ENCODE measurements around the gene MEF2C. TPM values are rescaled to one million over a fixed set of nuclear protein-coding genes. Genes with fewer than 3 reads are reported as not detected.

The MEF2C gene
- total RNA-seq, 2 experiments from 2014 or later, result 0.60 to 0.87 TPM

DNA sequence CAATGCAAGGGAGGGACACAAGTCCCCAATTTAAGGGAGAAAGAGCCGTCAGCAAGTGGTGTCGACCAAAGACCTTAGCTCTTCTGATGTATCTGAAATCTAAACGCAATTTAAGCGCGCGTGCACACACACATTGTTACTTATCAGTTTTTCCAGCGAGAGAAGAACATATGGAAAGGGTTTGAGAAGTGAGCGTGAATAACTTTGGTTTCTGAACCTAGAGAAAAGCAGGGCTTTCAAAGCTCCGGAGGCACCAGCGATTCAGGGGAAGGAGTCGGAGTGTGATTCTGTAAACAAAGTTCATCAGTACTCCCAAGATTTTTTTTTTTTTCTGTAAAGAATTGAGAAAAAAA, 191.8 kb downstream of the MEF2C start:
- ATAC-seq (ENCODE audit: poor library complexity), result no peak
- peaks cover 24% of the 10 kb centered on the region for H3K4me1 ChIP-seq (ENCODE audit: insufficient read depth, low read length)
- POLR2A ChIA-PET, result interaction anchor here (1.1 to 1.8 kb wide), 3 partner anchors 10 to 912 kb away, joined by 3 to 5 read pairs (median 5); no protein-coding TSS in a partner anchor
- no peak overlapping the region for H3K4me3 ChIP-seq (ENCODE audit: low read length)
- TF ChIP-seq CTCF (IDR thresholded peaks at IDR 0.05), result peak; percentile 35
- H3K27ac ChIP-seq (ENCODE audit: low read depth in 1 of 2, low read length in 2 of 2), result no peak overlapping the region
- H3K36me3 Mint-ChIP-seq (ENCODE audit: low read depth), result no peaks in the 10 kb centered on the region
- peaks cover 1% of the 10 kb centered on the region for H3K9me3 Mint-ChIP-seq
- peaks cover 28% of the 10 kb centered on the region for H3K4me1 Mint-ChIP-seq (ENCODE audit: low read depth)
- H3K27me3 ChIP-seq (ENCODE audit: control insufficient read depth in 1 of 2, insufficient read depth in 2 of 2, low read length in 2 of 2), result peaks cover 85 to 98% of the 10 kb centered on the region in 2 experiments
- H3K27ac Mint-ChIP-seq, result peak overlapping the region; percentile 9
- H3K27me3 Mint-ChIP-seq, result peaks cover 96% of the 10 kb centered on the region
- H3K36me3 ChIP-seq (ENCODE audit: insufficient read depth, low read length), result no peaks in the 10 kb centered on the region
- no peak for DNase-seq
- CTCF ChIA-PET, result interaction anchor here (0.7 to 2.5 kb wide), 13 partner anchors 10 to 1719 kb away, joined by 3 to 20 read pairs (median 5); partner anchors contain the start of gene CETN3
- peak overlapping the region; percentile 71 for H3K4me3 Mint-ChIP-seq
- peaks cover 8 to 32% of the 10 kb centered on the region in 2 experiments for H3K9me3 ChIP-seq (ENCODE audit: control insufficient read depth in 1 of 2, insufficient read depth in 1 of 2, low read length in 2 of 2)
- intact Hi-C loops (cut with DNase I, micrococcal nuclease), result loop anchor here (1.0 to 10.0 kb wide), 4 partner anchors 910 to 1806 kb away; no protein-coding TSS in a partner anchor

DNA sequence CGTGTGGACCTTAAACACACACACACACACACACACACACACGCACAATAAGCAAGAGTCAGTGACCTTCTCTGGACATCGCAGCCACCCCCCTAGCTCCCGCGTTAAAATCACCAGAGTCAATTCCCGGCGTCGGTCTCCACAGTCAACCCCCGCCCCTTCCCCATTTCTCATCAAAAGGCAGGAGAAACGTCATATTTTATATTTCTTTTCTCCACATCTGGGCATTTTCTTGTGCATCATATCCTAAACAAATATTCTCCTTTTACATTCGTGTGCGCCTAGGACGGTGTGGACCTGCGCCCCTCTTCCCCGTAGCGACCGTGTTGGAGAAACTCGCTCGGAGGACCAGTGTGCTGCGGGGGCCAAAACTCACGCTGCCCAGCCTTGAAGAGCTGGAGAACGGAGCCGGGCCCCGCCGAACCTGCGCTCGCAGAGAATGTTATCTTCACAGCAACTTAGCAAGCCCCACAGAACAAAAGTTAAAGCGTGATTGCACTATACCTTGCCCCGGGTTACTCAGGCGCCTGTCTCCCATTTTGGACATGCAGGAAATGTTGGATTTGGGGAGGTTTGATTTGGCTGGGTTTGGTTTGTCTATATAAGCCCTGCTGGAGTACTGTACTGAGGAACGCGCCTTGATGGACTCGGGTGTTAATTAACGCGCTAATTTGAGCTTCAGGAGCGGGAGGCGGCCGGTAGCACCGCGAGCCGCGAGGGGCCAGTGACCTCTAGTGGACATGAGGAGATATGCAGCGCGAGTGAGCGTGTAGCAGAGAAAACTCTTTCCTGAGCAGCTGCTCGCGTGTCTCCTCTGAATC, 192.4 kb downstream of the MEF2C start:
- POLR2A ChIA-PET, result interaction anchor here (1.1 to 1.8 kb wide), 3 partner anchors 10 to 912 kb away, joined by 3 to 5 read pairs (median 5); no protein-coding TSS in a partner anchor
- H3K9me3 ChIP-seq (ENCODE audit: control insufficient read depth in 1 of 2, insufficient read depth in 1 of 2, low read length in 2 of 2), result peaks cover 14 to 32% of the 10 kb centered on the region in 2 experiments
- peak overlapping the region; percentile 9 for H3K27ac Mint-ChIP-seq
- H3K27ac ChIP-seq (ENCODE audit: low read depth in 1 of 2, low read length in 2 of 2), result no peak overlapping the region
- H3K4me3 Mint-ChIP-seq, result peak overlapping the region; percentile 71
- intact Hi-C loops (cut with DNase I, micrococcal nuclease), result loop anchor here (1.0 to 10.0 kb wide), 4 partner anchors 909 to 1806 kb away; no protein-coding TSS in a partner anchor
- peak; percentile 43 to 83 (median 54) for DNase-seq
- peaks cover 24% of the 10 kb centered on the region for H3K4me1 ChIP-seq (ENCODE audit: insufficient read depth, low read length)
- peak; percentile 80 for TF ChIP-seq CTCF (IDR thresholded peaks at IDR 0.05)
- peak overlapping the region; percentile 3 for H3K4me3 ChIP-seq (ENCODE audit: low read length)
- H3K36me3 Mint-ChIP-seq (ENCODE audit: low read depth), result no peaks in the 10 kb centered on the region
- H3K27me3 ChIP-seq (ENCODE audit: control insufficient read depth in 1 of 2, insufficient read depth in 2 of 2, low read length in 2 of 2), result peaks cover 86 to 98% of the 10 kb centered on the region in 2 experiments
- CTCF ChIA-PET, result interaction anchor here (0.7 to 2.5 kb wide), 14 partner anchors 9 to 1719 kb away, joined by 3 to 20 read pairs (median 4); partner anchors contain the start of gene CETN3
- H3K4me1 Mint-ChIP-seq (ENCODE audit: low read depth), result peaks cover 28% of the 10 kb centered on the region
- peaks cover 4% of the 10 kb centered on the region for H3K9me3 Mint-ChIP-seq
- peaks cover 96% of the 10 kb centered on the region for H3K27me3 Mint-ChIP-seq
- ATAC-seq (ENCODE audit: poor library complexity), result peak; percentile 88
- H3K36me3 ChIP-seq (ENCODE audit: insufficient read depth, low read length), result no peaks in the 10 kb centered on the region

DNA sequence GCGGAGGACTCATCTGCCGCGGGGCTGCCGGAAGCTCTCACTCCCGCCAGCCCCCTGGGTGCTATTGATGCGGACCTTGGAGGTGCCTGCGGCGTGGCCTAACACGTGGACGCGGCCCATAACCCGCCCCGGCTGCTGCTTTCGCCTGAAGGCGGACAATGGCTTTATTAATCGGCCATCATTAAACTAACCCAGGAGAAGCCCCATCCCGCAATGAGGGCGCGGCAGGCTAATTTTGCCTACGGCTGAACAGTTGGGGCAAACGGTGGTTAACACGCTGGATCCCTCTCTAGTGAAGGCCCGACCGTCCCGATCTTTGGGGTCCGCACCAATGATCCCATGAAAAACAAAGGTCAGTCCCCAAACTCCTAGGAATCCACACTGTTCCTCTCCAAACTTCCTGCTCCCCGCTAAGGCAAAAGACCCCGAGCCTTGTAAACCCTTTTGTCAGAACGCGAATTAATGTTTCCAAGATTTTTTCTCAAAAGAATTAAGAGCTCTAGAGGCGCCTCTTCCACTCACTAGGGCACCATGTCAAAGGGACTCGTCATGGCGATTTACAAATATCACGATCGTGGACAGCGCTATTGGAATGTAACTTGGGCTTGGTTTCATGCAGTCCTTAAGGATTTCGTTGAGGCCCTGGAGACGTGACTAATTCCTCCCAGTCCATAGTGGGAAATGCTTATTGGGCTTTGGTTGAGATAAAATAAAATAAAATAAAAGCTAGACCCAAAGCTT, 193.1 kb downstream of the MEF2C start:
- ChIA-PET POLR2A (interaction anchor here (1.8 kb wide), 1 partner anchor 909 kb away, joined by 5 read pairs; no protein-coding TSS in a partner anchor), CTCF (interaction anchor here (1.0 to 2.5 kb wide), 7 partner anchors 10 to 916 kb away, joined by 3 to 20 read pairs (median 5); no protein-coding TSS in a partner anchor)
- Mint-ChIP-seq H3K27me3 (peaks cover 97% of the 10 kb centered on the region), H3K9me3 (peaks cover 4% of the 10 kb centered on the region), H3K4me3 (no peak overlapping the region), H3K27ac (no peak overlapping the region), H3K36me3 (ENCODE audit: low read depth) (no peaks in the 10 kb centered on the region), H3K4me1 (ENCODE audit: low read depth) (peaks cover 28% of the 10 kb centered on the region)
- TF ChIP-seq CTCF (IDR thresholded peaks at IDR 0.05), result no peak
- Histone ChIP-seq H3K4me1 (ENCODE audit: insufficient read depth, low read length) (peaks cover 27% of the 10 kb centered on the region), H3K9me3 (ENCODE audit: control insufficient read depth in 1 of 2, insufficient read depth in 1 of 2, low read length in 2 of 2) (peaks cover 14 to 38% of the 10 kb centered on the region in 2 experiments), H3K36me3 (ENCODE audit: insufficient read depth, low read length) (no peaks in the 10 kb centered on the region), H3K4me3 (ENCODE audit: low read length) (no peak overlapping the region), H3K27me3 (ENCODE audit: control insufficient read depth in 1 of 2, insufficient read depth in 2 of 2, low read length in 2 of 2) (peaks cover 89 to 100% of the 10 kb centered on the region in 2 experiments), H3K27ac (ENCODE audit: low read depth in 1 of 2, low read length in 2 of 2) (no peak overlapping the region)
- intact Hi-C loops (cut with DNase I, micrococcal nuclease), result loop anchor here in 1 of 2 experiments (2.0 to 10.0 kb wide), 3 partner anchors 909 to 1805 kb away; no protein-coding TSS in a partner anchor
- ATAC-seq (ENCODE audit: poor library complexity), result no peak
- no peak for DNase-seq
